ENCODE measurements around the gene IQCE.

Gene IQCE

GRCh38 chr7:2651336-2651735 is 92.6 kb downstream of the IQCE start:
- DNase-seq: no peak

- no peak for DNase-seq
Measured at GRCh38 chr7:2651847-2652735, 93.3 kb downstream of the IQCE start.

- DNase-seq: no peak
Measured at GRCh38 chr7:2652736-2653060, 93.9 kb downstream of the IQCE start.

- no peak for DNase-seq
Measured at GRCh38 chr7:2654059-2654458, 95.3 kb downstream of the IQCE start.

- DNase-seq: no peak
Measured at GRCh38 chr7:2655870-2656614, 97.3 kb downstream of the IQCE start.

GRCh38 chr7:2657208-2657607 is 98.4 kb downstream of the IQCE start:
- no peak for DNase-seq

- no peak for DNase-seq
Measured at GRCh38 chr7:2657920-2658671, 99.3 kb downstream of the IQCE start.

- no peak for DNase-seq
Measured at GRCh38 chr7:2658941-2659340, 100.2 kb downstream of the IQCE start.

GRCh38 chr7:2659556-2660358 is 101.0 kb downstream of the IQCE start:
- DNase-seq: no peak

- DNase-seq: no peak
Measured at GRCh38 chr7:2660359-2661095, 101.7 kb downstream of the IQCE start.

GRCh38 chr7:2661096-2661449 is 102.3 kb downstream of the IQCE start:
- no peak for DNase-seq

- no peak for DNase-seq
Measured at GRCh38 chr7:2661602-2662272, 103.0 kb downstream of the IQCE start.

- no peak for DNase-seq
Measured at GRCh38 chr7:2662273-2663120, 103.7 kb downstream of the IQCE start.

- no peak for DNase-seq
Measured at GRCh38 chr7:2663121-2663886, 104.5 kb downstream of the IQCE start.

- no peak for DNase-seq
Measured at GRCh38 chr7:2663960-2664359, 105.2 kb downstream of the IQCE start.
